Measurements from ENCODE around the gene UIMC1.

DNA sequence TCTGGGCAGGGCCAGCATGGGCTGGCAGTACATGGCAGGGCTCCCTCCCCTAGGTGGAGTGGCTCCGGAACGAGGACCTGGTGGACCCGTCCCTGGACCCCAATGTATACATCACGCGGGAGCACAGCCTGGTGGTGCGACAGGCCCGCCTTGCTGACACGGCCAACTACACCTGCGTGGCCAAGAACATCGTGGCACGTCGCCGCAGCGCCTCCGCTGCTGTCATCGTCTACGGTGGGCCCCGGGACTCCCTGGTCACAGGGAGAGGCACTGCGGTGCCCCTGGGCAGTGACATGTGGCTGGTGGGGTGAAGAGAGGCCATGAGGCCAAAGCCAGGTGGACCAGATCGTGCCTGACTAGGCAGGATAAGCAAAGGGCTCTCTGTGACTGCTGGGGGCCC, 137.8 kb downstream of the UIMC1 start:
- TF ChIP-seq EP300 (IDR thresholded peaks at IDR 0.05): no peak
- TF ChIP-seq, protein P1, sequence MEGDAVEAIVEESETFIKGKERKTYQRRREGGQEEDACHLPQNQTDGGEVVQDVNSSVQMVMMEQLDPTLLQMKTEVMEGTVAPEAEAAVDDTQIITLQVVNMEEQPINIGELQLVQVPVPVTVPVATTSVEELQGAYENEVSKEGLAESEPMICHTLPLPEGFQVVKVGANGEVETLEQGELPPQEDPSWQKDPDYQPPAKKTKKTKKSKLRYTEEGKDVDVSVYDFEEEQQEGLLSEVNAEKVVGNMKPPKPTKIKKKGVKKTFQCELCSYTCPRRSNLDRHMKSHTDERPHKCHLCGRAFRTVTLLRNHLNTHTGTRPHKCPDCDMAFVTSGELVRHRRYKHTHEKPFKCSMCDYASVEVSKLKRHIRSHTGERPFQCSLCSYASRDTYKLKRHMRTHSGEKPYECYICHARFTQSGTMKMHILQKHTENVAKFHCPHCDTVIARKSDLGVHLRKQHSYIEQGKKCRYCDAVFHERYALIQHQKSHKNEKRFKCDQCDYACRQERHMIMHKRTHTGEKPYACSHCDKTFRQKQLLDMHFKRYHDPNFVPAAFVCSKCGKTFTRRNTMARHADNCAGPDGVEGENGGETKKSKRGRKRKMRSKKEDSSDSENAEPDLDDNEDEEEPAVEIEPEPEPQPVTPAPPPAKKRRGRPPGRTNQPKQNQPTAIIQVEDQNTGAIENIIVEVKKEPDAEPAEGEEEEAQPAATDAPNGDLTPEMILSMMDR (IDR thresholded peaks at IDR 0.05): no peak
